GM19099 (cell line): Measurements from ENCODE around the gene DCLK3.

Experiments used
- POLR2A ChIP-seq: IDR thresholded peaks from 3 replicates; pipeline ENCODE4 v1.6.1; 2011; ENCODE audit warnings: low read depth; ENCODE audit not compliant: insufficient read length; ENCODE audit errors: extremely low read depth

DCLK3 gene, protein sequence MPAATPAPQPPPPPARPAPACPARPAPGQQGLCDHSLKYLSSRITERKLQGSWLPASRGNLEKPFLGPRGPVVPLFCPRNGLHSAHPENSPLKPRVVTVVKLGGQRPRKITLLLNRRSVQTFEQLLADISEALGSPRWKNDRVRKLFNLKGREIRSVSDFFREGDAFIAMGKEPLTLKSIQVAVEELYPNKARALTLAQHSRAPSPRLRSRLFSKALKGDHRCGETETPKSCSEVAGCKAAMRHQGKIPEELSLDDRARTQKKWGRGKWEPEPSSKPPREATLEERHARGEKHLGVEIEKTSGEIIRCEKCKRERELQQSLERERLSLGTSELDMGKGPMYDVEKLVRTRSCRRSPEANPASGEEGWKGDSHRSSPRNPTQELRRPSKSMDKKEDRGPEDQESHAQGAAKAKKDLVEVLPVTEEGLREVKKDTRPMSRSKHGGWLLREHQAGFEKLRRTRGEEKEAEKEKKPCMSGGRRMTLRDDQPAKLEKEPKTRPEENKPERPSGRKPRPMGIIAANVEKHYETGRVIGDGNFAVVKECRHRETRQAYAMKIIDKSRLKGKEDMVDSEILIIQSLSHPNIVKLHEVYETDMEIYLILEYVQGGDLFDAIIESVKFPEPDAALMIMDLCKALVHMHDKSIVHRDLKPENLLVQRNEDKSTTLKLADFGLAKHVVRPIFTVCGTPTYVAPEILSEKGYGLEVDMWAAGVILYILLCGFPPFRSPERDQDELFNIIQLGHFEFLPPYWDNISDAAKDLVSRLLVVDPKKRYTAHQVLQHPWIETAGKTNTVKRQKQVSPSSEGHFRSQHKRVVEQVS

DNA sequence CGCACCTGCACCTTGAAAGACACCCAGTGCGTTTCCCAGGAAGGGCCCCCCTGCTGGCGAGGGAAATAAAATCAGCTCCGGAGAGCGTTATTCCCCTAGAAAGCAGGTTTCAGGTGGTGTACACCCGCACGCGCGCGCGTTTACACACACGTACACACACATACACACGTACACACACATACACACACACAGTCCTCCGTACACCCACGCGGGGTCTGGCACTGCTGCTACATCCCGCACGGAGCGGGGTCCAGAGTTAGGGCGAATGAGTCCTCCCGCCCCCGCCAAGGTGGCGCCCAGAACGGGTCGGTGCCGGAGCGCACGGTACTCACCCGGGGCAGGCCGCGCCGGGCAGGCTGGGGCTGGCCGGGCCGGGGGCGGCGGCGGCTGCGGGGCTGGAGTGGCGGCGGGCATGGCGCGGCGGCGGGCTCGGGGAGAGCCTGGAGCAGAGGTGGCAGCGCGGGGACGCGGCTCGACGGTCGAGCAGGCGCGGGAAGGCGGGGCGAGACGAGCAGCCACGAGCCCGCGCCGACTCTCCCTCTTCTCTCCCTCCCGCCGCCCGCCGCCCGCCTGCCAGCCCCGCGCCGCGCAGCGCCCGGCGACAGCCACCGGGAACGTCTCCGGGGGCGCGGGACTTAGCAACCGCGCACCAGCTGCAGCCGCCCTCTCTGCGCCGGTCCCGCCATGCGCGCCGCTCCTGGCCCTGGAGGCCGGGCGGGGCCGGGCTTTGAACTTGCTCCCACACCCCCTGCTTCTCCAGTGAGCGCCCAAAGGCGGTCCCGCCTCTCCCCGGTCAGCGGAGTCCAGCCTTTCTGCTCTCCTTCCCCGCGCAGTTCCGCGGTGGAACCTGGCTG is at the start of gene DCLK3:
DCLK3 (minus strand) TSS at position 704 of the 854 bp plus-strand sequence; CDS start at position 414, 290 bp downstream.
- TF ChIP-seq POLR2A, result no peak

DNA sequence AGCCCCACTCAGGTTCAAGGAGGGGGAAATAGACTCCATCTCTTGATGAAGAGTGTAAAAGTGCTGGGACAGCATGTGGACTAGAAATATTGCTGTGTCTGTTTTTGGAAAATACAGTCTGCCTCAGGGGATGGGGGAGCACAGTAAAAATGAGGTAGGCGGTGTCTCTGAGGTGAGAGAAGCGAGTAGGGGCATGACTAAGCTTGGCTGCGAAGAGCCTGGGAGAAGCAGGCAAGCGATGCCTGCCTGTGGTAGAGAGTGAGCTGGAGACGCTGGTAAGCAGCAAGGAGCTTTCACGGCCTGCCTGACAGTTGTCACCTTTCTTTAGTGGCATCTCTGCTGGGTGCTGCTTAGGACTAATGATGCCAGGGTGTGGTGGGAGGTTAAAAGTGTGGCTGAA is 49.0 kb upstream of the DCLK3 start:
- no peak for TF ChIP-seq POLR2A

DNA sequence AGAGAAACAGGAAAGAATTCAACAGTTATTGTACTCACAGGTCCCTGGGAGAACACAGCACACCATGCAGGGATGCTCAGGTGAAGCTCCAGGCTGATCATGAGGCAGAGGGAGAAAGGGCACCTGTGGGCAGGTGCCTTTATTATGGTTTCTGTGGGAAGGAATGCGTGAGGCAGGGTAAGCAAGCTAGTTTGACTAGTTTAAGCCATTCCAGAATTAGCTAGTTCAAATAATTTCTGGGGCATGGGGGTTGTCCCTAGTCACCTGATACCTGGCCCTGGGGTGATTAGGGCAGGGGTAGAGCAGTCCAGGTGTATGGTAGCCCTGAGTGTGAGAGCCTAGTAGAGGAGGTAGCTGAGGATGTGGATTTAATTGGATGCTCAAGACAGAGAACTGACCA is 47.9 kb upstream of the DCLK3 start:
- TF ChIP-seq POLR2A, result no peak

DNA sequence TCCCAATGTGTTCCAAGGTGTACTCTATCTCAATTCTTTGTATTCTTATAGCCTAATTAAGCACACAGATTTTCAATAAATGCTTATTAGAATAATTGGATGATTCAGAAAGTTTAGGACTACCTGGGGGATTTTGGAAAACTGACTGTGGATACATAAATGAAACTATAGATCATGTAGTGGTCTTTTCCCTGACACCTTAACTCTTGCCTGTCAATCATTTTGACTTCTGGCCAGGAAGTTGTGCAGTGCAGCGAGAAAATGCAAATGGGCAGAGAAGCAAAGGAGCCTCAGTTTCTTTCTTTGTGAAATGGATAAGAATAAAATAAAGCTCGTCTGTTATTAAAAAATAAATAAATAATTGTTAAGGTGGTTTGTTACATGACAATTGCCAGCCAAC is 47.4 kb upstream of the DCLK3 start:
- no peak for TF ChIP-seq POLR2A

DNA sequence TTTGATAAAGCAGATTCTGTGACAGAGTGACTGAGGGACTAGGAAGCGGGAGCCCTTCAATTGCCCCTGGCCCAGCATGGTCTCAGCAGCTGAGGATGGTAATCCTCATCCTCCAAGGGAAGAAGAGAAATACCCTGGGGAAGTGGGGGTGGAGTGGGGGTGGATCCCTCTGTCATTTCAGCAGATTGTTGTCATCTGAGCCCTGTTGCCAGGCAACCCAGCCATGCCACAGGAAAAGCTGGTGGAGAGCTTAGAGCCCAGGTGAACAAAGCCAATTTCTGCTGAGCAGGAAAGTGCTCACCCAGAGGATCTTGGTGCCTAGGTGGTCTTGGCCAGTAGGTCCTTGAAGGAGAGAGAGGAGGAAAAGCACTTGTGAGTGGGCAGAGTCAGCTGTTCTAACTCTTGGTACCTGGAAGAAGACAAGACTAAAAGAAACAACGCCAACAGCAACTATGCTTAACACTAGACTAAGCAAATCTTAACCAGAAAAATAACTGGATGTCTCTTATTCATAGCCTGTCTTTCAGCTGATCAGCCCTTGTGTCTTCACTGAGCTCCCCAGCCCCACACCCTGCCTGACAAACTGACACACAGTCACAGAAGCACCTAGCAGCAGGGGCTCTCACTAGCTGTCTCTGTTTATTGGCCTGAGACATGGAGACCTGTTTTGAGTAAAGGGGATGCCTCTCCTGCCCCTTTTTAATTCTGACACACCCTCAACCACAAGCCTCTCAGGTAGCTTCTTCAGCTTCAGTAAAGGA is 40.1 kb upstream of the DCLK3 start:
- no peak for TF ChIP-seq POLR2A

DNA sequence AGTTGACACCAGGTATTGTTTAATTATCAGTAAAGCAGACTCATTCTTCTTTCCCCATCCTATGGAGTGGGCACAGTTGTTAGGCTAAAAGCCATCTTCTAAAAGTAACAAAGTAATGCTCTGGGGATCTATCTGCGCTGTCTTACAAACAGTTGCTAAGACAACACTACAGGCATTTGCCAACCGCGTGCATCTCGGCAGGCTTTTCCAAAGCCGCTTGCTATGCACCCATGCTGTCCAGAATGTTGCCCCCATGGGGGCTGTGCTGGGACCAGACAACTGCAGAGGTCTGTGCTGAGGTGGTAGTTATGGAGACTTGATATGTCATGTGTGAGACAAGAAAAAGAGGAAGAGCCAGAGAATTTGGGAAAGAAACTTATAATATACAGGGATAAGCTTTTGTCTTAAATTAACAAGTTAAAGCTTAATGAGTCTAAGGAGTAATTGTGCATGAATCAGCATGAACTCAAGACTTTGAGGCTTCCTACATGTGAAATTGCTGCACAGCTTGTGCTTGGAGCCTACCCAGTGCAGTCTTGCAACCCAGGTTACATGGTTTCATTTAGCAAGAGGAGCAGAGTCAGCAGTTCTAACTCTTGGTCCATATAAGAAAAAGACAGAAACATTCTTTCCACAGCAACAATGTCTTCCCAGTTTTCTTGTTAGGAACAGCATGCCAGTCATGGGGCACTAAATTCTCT is 38.9 kb upstream of the DCLK3 start:
- no peak for TF ChIP-seq POLR2A

DNA sequence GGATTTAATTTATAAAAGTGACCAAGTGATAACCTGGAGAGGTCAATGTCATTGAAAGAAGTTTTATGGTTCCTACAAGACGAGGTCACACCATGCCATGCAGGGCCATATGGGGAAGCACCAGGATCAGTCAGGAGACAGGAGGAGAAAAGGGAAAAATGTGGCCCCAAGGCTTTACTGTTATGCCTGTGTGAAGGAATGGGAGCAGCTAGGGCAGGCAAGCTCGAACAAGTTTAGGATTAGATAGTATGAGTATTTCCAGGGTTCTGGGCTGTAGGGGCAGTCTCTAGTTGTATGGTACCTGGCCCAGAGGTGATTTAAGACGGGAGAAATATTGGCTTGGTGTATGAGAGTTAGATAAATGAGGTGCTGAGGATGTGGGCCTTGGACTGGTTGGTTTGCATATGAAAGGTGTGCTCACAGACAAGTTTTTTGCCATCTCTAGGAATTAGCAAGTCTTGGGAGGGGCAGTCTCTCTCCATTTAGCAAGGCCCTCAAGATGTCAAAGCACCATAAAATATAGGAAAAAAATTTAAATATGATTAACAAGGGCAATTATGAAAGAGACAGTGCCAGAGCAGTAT is 36.3 kb upstream of the DCLK3 start:
- TF ChIP-seq POLR2A, result no peak

DNA sequence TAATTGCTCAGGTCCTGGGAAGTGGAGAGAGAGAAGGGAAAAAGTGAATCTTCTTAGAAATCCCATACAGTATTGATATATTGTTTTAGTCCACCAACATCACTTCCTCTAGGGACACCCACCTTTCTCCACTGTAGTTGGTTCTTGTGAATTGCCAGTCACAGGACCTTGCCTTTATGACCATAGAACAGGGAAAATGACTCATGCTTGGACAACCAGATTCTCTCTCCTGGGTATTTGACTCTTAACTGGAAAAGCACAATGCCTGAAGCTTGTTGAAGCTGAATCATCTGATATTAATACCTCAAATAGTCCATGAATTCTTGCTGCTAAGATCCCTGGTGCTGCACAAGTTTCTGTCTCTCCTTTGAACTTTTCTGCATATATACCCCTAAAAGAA is 32.5 kb upstream of the DCLK3 start:
- TF ChIP-seq POLR2A, result no peak

DNA sequence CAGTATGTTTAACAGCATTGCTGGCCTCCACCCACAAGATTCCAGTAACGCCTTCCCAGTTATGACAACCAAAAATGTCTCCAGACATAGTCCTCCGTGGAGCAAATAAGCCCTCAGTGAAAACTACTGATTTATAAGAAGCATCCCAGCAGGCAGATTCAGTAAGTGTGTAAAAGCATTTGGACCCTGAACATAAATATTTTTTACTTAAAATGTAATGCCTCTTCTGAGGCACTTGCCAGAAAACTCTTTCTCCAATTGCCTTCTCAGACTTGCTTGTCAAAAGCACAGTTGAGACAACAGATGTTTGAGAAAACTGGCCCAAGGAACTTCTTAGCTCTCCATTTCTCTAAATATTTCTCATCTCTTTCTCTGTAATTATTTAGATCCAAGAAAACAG is 31.8 kb upstream of the DCLK3 start:
- no peak for TF ChIP-seq POLR2A

DNA sequence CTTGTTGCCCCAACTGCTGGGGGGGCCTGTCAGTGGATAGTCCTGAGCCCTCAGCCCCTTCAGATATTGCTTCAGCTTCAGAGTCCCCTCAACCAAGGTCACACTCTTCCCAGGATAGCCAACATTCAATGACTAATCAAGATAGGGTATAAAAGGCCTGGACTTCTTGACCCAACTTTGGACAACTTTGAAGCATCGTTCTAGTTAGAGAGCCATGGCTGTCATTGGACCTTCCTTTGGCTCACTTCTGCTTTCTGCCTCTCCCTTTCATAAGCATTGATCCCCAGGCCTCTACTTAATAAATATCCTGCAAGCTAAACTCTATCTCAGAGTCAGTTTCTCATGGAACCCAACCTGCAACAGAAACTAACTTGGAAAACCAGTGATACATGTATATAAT is 31.3 kb upstream of the DCLK3 start:
- no peak for TF ChIP-seq POLR2A

DNA sequence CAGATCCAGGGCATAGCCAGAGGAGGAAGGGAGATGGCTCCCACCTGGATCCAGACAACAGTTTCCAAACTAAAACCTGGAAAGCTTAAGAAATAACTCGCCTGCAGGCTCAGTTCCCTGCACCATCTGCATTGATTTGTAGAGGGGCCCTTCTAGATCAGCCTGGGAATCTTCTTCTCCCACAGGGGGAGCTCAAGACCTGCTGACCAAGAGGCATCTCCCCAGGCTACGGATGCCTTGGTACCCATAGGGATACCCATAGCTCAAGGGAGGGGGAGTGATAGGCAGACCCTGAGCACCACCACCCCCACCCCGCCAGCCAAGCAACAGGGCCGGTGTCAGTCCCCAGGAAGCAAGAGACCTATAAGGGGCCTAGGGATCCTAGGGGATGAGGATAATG is 28.0 kb upstream of the DCLK3 start:
- no peak for TF ChIP-seq POLR2A

DNA sequence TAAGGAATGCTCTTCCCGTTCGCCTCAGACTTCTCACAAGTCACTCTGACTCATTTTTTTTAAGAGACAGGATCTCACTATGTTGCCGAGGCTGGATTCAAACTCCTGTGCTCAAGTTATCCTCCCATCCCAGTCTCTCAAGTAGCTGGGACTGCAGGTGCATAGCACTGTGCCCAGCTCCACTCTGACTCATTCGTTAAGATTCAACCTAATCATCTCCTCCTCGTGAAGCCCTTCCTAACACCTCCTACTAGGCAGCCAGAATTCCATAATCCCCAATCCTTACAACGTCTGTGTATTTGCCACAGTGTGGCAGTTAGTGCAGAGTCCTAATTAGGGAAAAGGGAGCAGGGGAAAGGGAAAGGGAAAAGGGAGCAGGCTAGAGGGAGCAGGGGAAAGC is 26.4 kb upstream of the DCLK3 start:
- no peak for TF ChIP-seq POLR2A
